ENCODE results near the gene CTAG2.

- TF ChIP-seq POU6F1 (CRISPR knock-in tag; IDR thresholded peaks at IDR 0.05; ENCODE audit: borderline replicate concordance, low read depth) (no peak), TSHZ2 (CRISPR knock-in tag; IDR thresholded peaks at IDR 0.05) (no peak), CREB5 (CRISPR knock-in tag; IDR thresholded peaks at IDR 0.05; ENCODE audit: low read depth) (no peak), ZFP30 (CRISPR knock-in tag; IDR thresholded peaks at IDR 0.05) (no peak), PPARA (CRISPR knock-in tag; IDR thresholded peaks at IDR 0.05; ENCODE audit: borderline replicate concordance) (no peak), ARNTL (CRISPR knock-in tag; IDR thresholded peaks at IDR 0.05; ENCODE audit: borderline replicate concordance, low read depth) (no peak), ZC3H10 (CRISPR knock-in tag; IDR thresholded peaks at IDR 0.05) (no peak), ISL1 (CRISPR knock-in tag; IDR thresholded peaks at IDR 0.05) (no peak), PATZ1 (CRISPR knock-in tag; IDR thresholded peaks at IDR 0.05; ENCODE audit: borderline replicate concordance) (no peak), TOX (CRISPR knock-in tag; IDR thresholded peaks at IDR 0.05; ENCODE audit: borderline replicate concordance) (no peak), ZFP3 (CRISPR knock-in tag; IDR thresholded peaks at IDR 0.05) (no peak), RARB (CRISPR knock-in tag; IDR thresholded peaks at IDR 0.05) (no peak), OSR1 (CRISPR knock-in tag; IDR thresholded peaks at IDR 0.05) (no peak)
Measured at GRCh38 chrX:154654925-154655324, 1.5 kb upstream of the CTAG2 start.

All from SK-N-SH treated with all-trans-retinoic acid at 6 μM for 48 hours (cell line).